Glutamatergic neuron (in vitro differentiated cells): ENCODE results near the gene AGFG2. TPM values are rescaled to one million over a fixed set of nuclear protein-coding genes. Genes with fewer than 3 reads are reported as not detected.

Experiments
- DNase-seq: peaks from one replicate; pipeline ENCODE4 v3.0.0; 2022
- H3K27ac Mint-ChIP-seq: one replicate; pipeline ENCODE4 v1.8.0; 2020; ENCODE audit warnings: mild to moderate bottlenecking, mixed read lengths, inconsistent platforms; ENCODE audit not compliant: unreplicated experiment
- H3K27me3 Mint-ChIP-seq: one replicate; pipeline ENCODE4 v1.8.0; 2020; ENCODE audit warnings: mild to moderate bottlenecking, moderate library complexity, mixed read lengths, inconsistent platforms; ENCODE audit not compliant: unreplicated experiment
- H3K36me3 Mint-ChIP-seq: one replicate; pipeline ENCODE4 v1.8.0; 2020; ENCODE audit warnings: mild to moderate bottlenecking, mixed read lengths, inconsistent platforms; ENCODE audit not compliant: unreplicated experiment
- H3K4me1 Mint-ChIP-seq: one replicate; pipeline ENCODE4 v1.8.0; 2020; ENCODE audit warnings: mild to moderate bottlenecking, low read depth, mixed read lengths, inconsistent platforms; ENCODE audit not compliant: unreplicated experiment
- H3K4me3 Mint-ChIP-seq: one replicate; pipeline ENCODE4 v1.8.0; 2020; ENCODE audit warnings: mild to moderate bottlenecking, mixed read lengths, inconsistent platforms; ENCODE audit not compliant: unreplicated experiment
- H3K9me3 Mint-ChIP-seq: one replicate; pipeline ENCODE4 v1.8.0; 2020; ENCODE audit warnings: mild to moderate bottlenecking, moderate library complexity, mixed read lengths, inconsistent platforms; ENCODE audit not compliant: unreplicated experiment
- CTCF ChIP-seq: fragments of 200-600 bp; sonication (generic); IDR thresholded peaks from one replicate; pipeline ENCODE4 v1.5.0; 2021; ENCODE audit not compliant: partially characterized antibody, unreplicated experiment
- total RNA-seq: library from RNA; stranded (reverse); fragmentation: NEBNext Ultra II Directional; extraction: Animal tissue kit (Norgen Biotek cat#: 25700); gene quantifications from one replicate; pipeline ENCODE4 v1.2.1, GENCODE V29; 2021; ENCODE audit not compliant: unreplicated experiment

AGFG2 gene
- total RNA-seq, 1 donor from 2014 or later = 5.7 TPM

GRCh38 chr7:100588438-100588837 is 49.4 kb downstream of the AGFG2 start:
- Mint-ChIP-seq H3K36me3 (no peaks in the 10 kb centered on the region), H3K9me3 (peaks cover 12% of the 10 kb centered on the region), H3K27me3 (peaks cover 13% of the 10 kb centered on the region), H3K27ac (peak overlapping the region; percentile 14), H3K4me3 (peak overlapping the region; percentile 60), H3K4me1 (peaks cover 17% of the 10 kb centered on the region)
- no peak for DNase-seq
- TF ChIP-seq CTCF = no peak

GRCh38 chr7:100589341-100589947 is 50.4 kb downstream of the AGFG2 start:
- no peak overlapping the region for H3K27ac Mint-ChIP-seq
- no peak for TF ChIP-seq CTCF
- H3K4me3 Mint-ChIP-seq = no peak overlapping the region

GRCh38 chr7:100590077-100590737 is 51.2 kb downstream of the AGFG2 start:
- Mint-ChIP-seq H3K9me3 (peaks cover 10% of the 10 kb centered on the region), H3K4me3 (peak overlapping the region; percentile 10), H3K4me1 (peaks cover 10% of the 10 kb centered on the region), H3K36me3 (no peaks in the 10 kb centered on the region), H3K27me3 (peaks cover 5% of the 10 kb centered on the region), H3K27ac (peak overlapping the region; percentile 3)
- no peak for TF ChIP-seq CTCF
- DNase-seq = no peak

More at GRCh38 chr7:100589341-100589947, 50.4 kb downstream of the AGFG2 start:
- Mint-ChIP-seq H3K36me3 (no peaks in the 10 kb centered on the region), H3K9me3 (peaks cover 12% of the 10 kb centered on the region), H3K27me3 (peaks cover 7% of the 10 kb centered on the region), H3K4me1 (peaks cover 10% of the 10 kb centered on the region)
- DNase-seq = no peak

GRCh38 chr7:100591596-100591995 is 52.6 kb downstream of the AGFG2 start:
- Mint-ChIP-seq H3K27ac (no peak overlapping the region), H3K4me1 (peaks cover 10% of the 10 kb centered on the region)

More at GRCh38 chr7:100591596-100591995, 52.6 kb downstream of the AGFG2 start:
- DNase-seq = no peak
- Mint-ChIP-seq H3K4me3 (no peak overlapping the region), H3K36me3 (no peaks in the 10 kb centered on the region), H3K27me3 (peaks cover 7% of the 10 kb centered on the region), H3K9me3 (peaks cover 4% of the 10 kb centered on the region)
- no peak for TF ChIP-seq CTCF
